Endothelial cell (in vitro differentiated cells): Measurements from ENCODE around the gene SOS2. TPM values are rescaled to one million over a fixed set of nuclear protein-coding genes. Genes with fewer than 3 reads are reported as not detected.

ENCODE experiments used
- DNase-seq: peaks from one replicate; pipeline ENCODE4 v3.0.0; 2021; ENCODE audit warnings: low spot score
- H3K27ac Mint-ChIP-seq: one replicate; pipeline ENCODE4 v1.8.0; 2021; ENCODE audit warnings: mixed read lengths, inconsistent platforms; ENCODE audit not compliant: unreplicated experiment
- H3K27me3 Mint-ChIP-seq: one replicate; pipeline ENCODE4 v1.8.0; 2021; ENCODE audit warnings: mild to moderate bottlenecking, moderate library complexity, mixed read lengths, inconsistent platforms; ENCODE audit not compliant: unreplicated experiment
- H3K36me3 Mint-ChIP-seq: one replicate; pipeline ENCODE4 v1.8.0; 2021; ENCODE audit warnings: mild to moderate bottlenecking, low read depth, mixed read lengths, inconsistent platforms; ENCODE audit not compliant: unreplicated experiment
- H3K4me1 Mint-ChIP-seq: one replicate; pipeline ENCODE4 v1.8.0; 2021; ENCODE audit warnings: mild to moderate bottlenecking, mixed read lengths, inconsistent platforms; ENCODE audit not compliant: unreplicated experiment
- H3K4me3 Mint-ChIP-seq: one replicate; pipeline ENCODE4 v1.8.0; 2021; ENCODE audit warnings: mild to moderate bottlenecking, mixed read lengths, inconsistent platforms; ENCODE audit not compliant: unreplicated experiment
- H3K9me3 Mint-ChIP-seq: one replicate; pipeline ENCODE4 v1.8.0; 2021; ENCODE audit warnings: mixed read lengths, inconsistent platforms; ENCODE audit not compliant: unreplicated experiment
- CTCF ChIP-seq: fragments of 200-600 bp; sonication (generic); IDR thresholded peaks from one replicate; pipeline ENCODE4 v1.5.0; 2021; ENCODE audit warnings: antibody characterized with exemption; ENCODE audit not compliant: unreplicated experiment
- total RNA-seq: library from RNA; stranded (reverse); fragmentation: NEBNext Ultra II Directional; extraction: Animal tissue kit (Norgen Biotek cat#: 25700); gene quantifications from one replicate; pipeline ENCODE4 v1.2.1, GENCODE V29; 2021; ENCODE audit not compliant: unreplicated experiment

SOS2 gene
- total RNA-seq, 1 donor from 2014 or later = 27.9 TPM

- H3K27ac Mint-ChIP-seq = no peak overlapping the region
- TF ChIP-seq CTCF = no peak
- peaks cover 8% of the 10 kb centered on the region for H3K36me3 Mint-ChIP-seq
- H3K27me3 Mint-ChIP-seq = peaks cover 1% of the 10 kb centered on the region
- peaks cover 15% of the 10 kb centered on the region for H3K4me1 Mint-ChIP-seq
- no peak for DNase-seq
- no peak overlapping the region for H3K4me3 Mint-ChIP-seq
- no peaks in the 10 kb centered on the region for H3K9me3 Mint-ChIP-seq
Observed at GRCh38 chr14:50156111-50156510, 75.3 kb downstream of the SOS2 start.

GRCh38 chr14:50148799-50149198, 82.6 kb downstream of the SOS2 start:
- H3K4me1 Mint-ChIP-seq = peaks cover under 1% of the 10 kb centered on the region
- no peak overlapping the region for H3K27ac Mint-ChIP-seq
- TF ChIP-seq CTCF = no peak
- H3K4me3 Mint-ChIP-seq = no peak overlapping the region
- H3K36me3 Mint-ChIP-seq = peaks cover 19% of the 10 kb centered on the region
- H3K9me3 Mint-ChIP-seq = no peaks in the 10 kb centered on the region
- H3K27me3 Mint-ChIP-seq = peaks cover 2% of the 10 kb centered on the region
- no peak for DNase-seq

- TF ChIP-seq CTCF = no peak
- Mint-ChIP-seq H3K4me3 (no peak overlapping the region), H3K36me3 (no peaks in the 10 kb centered on the region), H3K27ac (no peak overlapping the region), H3K4me1 (no peaks in the 10 kb centered on the region), H3K9me3 (no peaks in the 10 kb centered on the region), H3K27me3 (no peaks in the 10 kb centered on the region)
- DNase-seq = no peak
Observed at GRCh38 chr14:50139192-50139591, 92.2 kb downstream of the SOS2 start.

GRCh38 chr14:50127802-50128201, 103.6 kb downstream of the SOS2 start:
- no peaks in the 10 kb centered on the region for H3K27me3 Mint-ChIP-seq
- peaks cover 30% of the 10 kb centered on the region for H3K36me3 Mint-ChIP-seq
- H3K4me1 Mint-ChIP-seq = peaks cover 7% of the 10 kb centered on the region
- H3K4me3 Mint-ChIP-seq = no peak overlapping the region
- H3K27ac Mint-ChIP-seq = peak overlapping the region; percentile 73
- DNase-seq = no peak
- no peaks in the 10 kb centered on the region for H3K9me3 Mint-ChIP-seq
- TF ChIP-seq CTCF = no peak

GRCh38 chr14:50123062-50123461, 108.3 kb downstream of the SOS2 start:
- no peak for DNase-seq
- TF ChIP-seq CTCF = no peak
- H3K4me3 Mint-ChIP-seq = peak overlapping the region; percentile 33
- H3K4me1 Mint-ChIP-seq = peaks cover 12% of the 10 kb centered on the region
- H3K27ac Mint-ChIP-seq = no peak overlapping the region
- peaks cover 3% of the 10 kb centered on the region for H3K27me3 Mint-ChIP-seq
- H3K9me3 Mint-ChIP-seq = no peaks in the 10 kb centered on the region
- peaks cover 29% of the 10 kb centered on the region for H3K36me3 Mint-ChIP-seq
